Measurements from ENCODE around the gene FOXC1.

FOXC1 gene

DNA sequence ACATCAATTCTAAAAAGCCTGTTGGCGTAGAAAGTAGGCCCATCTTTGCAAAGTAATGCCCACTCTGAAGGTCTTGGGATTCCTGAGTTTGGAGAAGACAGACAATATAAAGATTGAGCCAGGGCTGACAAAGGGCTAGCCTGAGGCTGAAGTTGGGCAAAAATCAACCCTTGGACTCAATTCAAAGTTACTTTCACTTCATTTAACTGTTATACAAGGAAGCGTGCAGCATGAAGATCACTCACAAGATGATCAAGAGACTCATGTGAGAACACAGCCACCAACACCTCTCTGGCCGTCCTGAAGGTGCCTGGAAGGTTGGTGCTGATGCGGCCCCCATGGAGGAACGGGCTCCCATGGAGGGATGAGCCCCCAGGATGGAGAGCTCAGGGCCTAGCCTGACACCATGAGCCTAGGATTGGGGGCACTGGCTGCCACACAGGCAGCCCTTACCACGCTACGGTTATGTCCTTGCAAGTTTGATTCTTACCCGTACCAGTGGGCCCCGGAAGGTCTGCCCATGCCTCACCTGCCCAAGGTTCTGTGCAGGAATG, 26.6 kb downstream of the FOXC1 start:
- H3K4me3 ChIP-seq (ENCODE audit: low read depth, low read length), result no peak overlapping the region
- no peak for DNase-seq (ENCODE audit: low read depth)
- TF ChIP-seq, protein P1, sequence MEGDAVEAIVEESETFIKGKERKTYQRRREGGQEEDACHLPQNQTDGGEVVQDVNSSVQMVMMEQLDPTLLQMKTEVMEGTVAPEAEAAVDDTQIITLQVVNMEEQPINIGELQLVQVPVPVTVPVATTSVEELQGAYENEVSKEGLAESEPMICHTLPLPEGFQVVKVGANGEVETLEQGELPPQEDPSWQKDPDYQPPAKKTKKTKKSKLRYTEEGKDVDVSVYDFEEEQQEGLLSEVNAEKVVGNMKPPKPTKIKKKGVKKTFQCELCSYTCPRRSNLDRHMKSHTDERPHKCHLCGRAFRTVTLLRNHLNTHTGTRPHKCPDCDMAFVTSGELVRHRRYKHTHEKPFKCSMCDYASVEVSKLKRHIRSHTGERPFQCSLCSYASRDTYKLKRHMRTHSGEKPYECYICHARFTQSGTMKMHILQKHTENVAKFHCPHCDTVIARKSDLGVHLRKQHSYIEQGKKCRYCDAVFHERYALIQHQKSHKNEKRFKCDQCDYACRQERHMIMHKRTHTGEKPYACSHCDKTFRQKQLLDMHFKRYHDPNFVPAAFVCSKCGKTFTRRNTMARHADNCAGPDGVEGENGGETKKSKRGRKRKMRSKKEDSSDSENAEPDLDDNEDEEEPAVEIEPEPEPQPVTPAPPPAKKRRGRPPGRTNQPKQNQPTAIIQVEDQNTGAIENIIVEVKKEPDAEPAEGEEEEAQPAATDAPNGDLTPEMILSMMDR (IDR thresholded peaks at IDR 0.05; ENCODE audit: low read depth, low read length, missing control alignments), result no peak

DNA sequence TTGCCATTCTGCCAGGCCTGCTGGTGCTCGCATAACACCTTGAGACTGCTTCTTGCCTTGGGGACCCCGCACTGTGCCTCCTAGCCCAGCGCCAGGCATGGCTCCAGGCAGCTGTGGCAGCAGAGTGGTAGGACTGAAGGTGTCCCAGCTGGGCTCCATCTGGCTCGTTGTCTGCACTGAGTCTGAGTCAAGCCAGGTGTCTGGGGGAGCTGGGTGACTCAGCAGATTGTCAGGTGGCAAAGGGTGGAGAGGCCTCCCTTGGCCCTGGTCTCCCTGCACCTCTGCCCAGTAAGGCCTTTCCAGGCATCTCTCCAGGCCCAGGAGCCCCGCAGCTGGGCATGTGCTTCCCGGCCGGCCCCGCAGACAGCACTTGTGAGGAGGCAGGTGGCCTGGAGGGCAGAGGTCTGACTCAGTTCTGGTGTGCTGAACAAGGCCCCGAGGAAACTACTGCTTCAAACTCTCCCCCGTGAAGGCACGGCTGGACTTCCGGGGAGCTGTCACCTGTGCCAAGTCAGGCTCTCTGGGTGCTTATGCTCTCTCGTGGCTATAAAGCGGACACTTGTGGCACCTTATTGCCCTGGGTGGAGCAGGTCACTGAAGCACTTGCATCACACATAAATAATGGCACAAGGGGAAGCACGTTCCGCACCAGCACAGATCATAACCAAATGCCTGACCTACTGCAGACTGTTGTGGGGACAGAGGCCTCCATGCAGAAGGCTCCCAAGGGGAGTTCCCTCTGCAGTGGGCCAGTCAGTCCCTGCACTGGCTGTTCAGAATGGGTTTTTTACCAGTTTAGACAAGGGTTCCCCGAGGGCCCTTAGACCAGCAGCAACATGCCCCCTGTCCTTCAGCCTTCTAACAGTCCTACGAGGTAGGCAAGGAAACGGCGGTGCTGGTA, 27.5 kb downstream of the FOXC1 start:
- TF ChIP-seq, protein P1 (IDR thresholded peaks at IDR 0.05; ENCODE audit: low read depth, low read length, missing control alignments), result no peak
- DNase-seq (ENCODE audit: low read depth), result no peak

DNA sequence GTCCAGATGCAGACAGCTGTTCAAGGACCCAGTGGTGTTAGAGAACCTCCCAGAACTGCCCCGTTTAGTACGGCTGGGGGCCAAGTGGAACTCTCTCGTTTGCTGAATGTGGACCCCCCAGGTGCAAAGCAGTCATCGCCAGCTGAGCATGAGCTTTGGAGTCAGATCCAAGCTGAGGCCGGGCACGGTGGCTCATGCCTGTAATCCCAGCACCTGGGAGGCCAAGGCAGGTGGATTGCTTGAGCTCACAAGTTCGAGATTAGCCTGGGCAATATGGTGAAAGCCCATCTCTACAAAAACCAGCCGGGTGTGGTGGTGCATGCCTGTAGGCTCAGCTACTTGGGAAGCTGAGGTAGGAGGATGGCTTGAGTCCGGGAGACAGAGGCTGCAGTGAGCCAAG, 29.7 kb downstream of the FOXC1 start:
- no peak overlapping the region for H3K4me3 ChIP-seq (ENCODE audit: low read depth, low read length)
- TF ChIP-seq, protein P1 (IDR thresholded peaks at IDR 0.05; ENCODE audit: low read depth, low read length, missing control alignments), result no peak
- no peak for DNase-seq (ENCODE audit: low read depth)

More for the DNA sequence above, 27.5 kb downstream of the FOXC1 start:
- H3K4me3 ChIP-seq (ENCODE audit: low read depth, low read length), result no peak overlapping the region

DNA sequence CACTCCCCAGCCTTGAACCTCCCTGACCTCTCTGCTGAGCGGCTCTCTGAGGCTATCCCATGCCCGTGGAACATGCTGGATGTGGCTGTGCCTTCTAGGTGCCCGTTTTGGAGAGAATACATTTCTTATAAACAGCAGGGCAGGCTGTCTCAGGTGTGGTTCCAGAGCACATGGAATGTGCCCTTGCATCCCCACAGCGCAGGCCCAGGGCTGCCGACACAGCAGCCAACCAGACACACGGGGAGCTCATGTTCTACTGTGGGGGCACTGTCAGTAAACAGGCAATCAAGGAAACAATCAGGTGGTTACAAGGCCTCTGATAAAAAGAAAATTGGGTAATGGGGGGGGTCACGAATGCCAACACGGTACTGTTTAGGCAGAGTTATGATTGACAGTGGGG, 30.8 kb downstream of the FOXC1 start:
- no peak overlapping the region for H3K4me3 ChIP-seq (ENCODE audit: low read depth, low read length)
- TF ChIP-seq, protein P1 (IDR thresholded peaks at IDR 0.05; ENCODE audit: low read depth, low read length, missing control alignments), result no peak
- no peak for DNase-seq (ENCODE audit: low read depth)

DNA sequence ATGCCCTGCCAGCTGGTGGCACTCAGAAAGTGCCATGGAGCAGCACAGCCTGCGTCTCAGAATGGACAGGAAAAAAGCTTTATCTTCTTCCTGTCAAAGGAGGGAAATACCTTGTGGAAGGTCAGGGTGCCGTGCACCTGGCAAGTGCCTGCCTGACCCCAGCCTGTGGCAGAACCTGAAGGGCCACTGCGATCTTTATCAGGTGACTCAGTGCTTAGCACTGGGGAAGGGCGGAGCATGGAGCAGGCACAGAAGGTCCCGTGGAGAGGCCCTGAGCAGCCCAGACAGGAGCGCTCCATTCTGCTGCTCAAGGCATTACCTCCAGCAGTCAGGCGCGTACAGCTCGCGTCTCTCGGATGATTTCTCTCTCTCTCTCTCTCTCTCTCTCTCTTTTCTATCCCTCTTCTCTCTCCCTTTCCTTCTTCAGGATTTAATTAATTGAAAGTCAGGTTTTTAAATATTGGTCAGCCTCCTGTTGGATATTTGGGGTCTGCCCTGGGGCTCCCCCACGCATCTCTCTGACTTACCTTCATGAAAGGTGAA, 31.7 kb downstream of the FOXC1 start:
- no peak overlapping the region for H3K4me3 ChIP-seq (ENCODE audit: low read depth, low read length)
- TF ChIP-seq, protein P1 (IDR thresholded peaks at IDR 0.05; ENCODE audit: low read depth, low read length, missing control alignments), result no peak
- DNase-seq (ENCODE audit: low read depth), result no peak

DNA sequence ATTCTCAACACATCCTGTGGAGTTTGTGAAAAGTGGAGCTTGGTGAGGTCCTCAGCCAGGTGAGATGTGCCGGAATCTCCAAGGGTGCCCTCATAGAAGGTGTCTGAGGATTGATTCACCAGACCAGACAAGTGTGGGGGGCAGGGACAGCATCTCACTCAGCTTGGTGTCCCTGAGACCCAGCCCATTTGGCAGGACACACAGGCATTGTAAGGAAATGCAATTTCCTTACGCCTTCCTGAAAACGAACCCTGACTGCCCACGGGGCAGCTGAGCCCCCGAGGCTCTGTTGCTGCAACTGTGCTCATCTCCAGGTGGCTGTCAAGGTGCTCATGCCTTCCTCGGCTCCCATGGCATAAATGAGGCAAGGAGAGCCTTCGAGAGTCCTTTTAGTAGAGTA, 33.4 kb downstream of the FOXC1 start:
- H3K4me3 ChIP-seq (ENCODE audit: low read depth, low read length), result no peak overlapping the region
- no peak for DNase-seq (ENCODE audit: low read depth)
- TF ChIP-seq, protein P1 (IDR thresholded peaks at IDR 0.05; ENCODE audit: low read depth, low read length, missing control alignments), result no peak

Measured in GM12864 (cell line).